Fibroblast of the aortic adventitia (primary cell): ENCODE data around the gene TXNRD2. TPM values are rescaled to one million over a fixed set of nuclear protein-coding genes. Genes with fewer than 3 reads are reported as not detected.
"Not testable (repeated sequence)": the region's sequence is repeated elsewhere in the genome, so short reads cannot be mapped to it uniquely, and the experiment has no call there.

Experiments used
- DNase-seq: peaks from one replicate; pipeline ENCODE4 v3.0.0-alpha.2; 2010; ENCODE audit warnings: low read depth
- H3K4me3 ChIP-seq: 2 replicates; pipeline ENCODE4 v1.5.1; 2011; ENCODE audit warnings: low read depth, mild to moderate bottlenecking, control low read depth, low read length, moderate library complexity
- CTCF ChIP-seq: IDR thresholded peaks from 2 replicates; pipeline ENCODE4 v1.5.1; 2011; ENCODE audit warnings: mild to moderate bottlenecking, low read length, control low read depth, inconsistent platforms; ENCODE audit not compliant: insufficient read depth
- total RNA-seq: library from RNA; depleted of rRNA; stranded (reverse); fragments of >200 nt; gene quantifications from 2 replicates; pipeline ENCODE4 v1.2.3, GENCODE V29; 2012; ENCODE audit warnings: low replicate concordance

TXNRD2 gene
- total RNA-seq, 1 donor = 16.4 TPM

- no peak for TF ChIP-seq CTCF
- peak; percentile 42 for DNase-seq
- no peak overlapping the region for H3K4me3 ChIP-seq
Measured at GRCh38 chr22:19832476-19833108, 109.0 kb downstream of the TXNRD2 start.

GRCh38 chr22:19831979-19832378 lies 109.6 kb downstream of the TXNRD2 start:
- DNase-seq, H3K4me3 ChIP-seq: not testable (repeated sequence)

GRCh38 chr22:19831016-19831415 lies 110.6 kb downstream of the TXNRD2 start:
- no peak for TF ChIP-seq CTCF
- H3K4me3 ChIP-seq = no peak overlapping the region
- DNase-seq = no peak

- TF ChIP-seq CTCF = no peak
Measured at GRCh38 chr22:19828035-19828401, 113.6 kb downstream of the TXNRD2 start.

GRCh38 chr22:19827341-19828034 lies 114.1 kb downstream of the TXNRD2 start:
- no peak for DNase-seq
- no peak overlapping the region for H3K4me3 ChIP-seq
- TF ChIP-seq CTCF = no peak

More at GRCh38 chr22:19828035-19828401, 113.6 kb downstream of the TXNRD2 start:
- no peak for DNase-seq
- H3K4me3 ChIP-seq = no peak overlapping the region

GRCh38 chr22:19826619-19826950 lies 115.0 kb downstream of the TXNRD2 start:
- no peak for DNase-seq
- H3K4me3 ChIP-seq = no peak overlapping the region
- TF ChIP-seq CTCF = no peak

- H3K4me3 ChIP-seq = no peak overlapping the region
- TF ChIP-seq CTCF = no peak
- no peak for DNase-seq
Measured at GRCh38 chr22:19825904-19826618, 115.6 kb downstream of the TXNRD2 start.

Other genes with a start within 250 kb of the TXNRD2 start
- 18.4 and 62.3 TPM in 2 replicates for gene SEPTIN5, start 227.3 kb downstream of the TXNRD2 start, total RNA-seq
- 2.1 and 20.1 TPM in 2 replicates for gene GP1BB, start 218.3 kb downstream of the TXNRD2 start, total RNA-seq
- gene TBX1, start 181.0 kb downstream of the TXNRD2 start, total RNA-seq = 2.8 TPM in 1 of 2 replicates, not detected in the other
- gene GNB1L, start 86.9 kb downstream of the TXNRD2 start, total RNA-seq = 4.0 and 5.2 TPM in 2 replicates
- 5.9 and 10.8 TPM in 2 replicates for gene RTL10, start 86.9 kb downstream of the TXNRD2 start, total RNA-seq
- gene COMT, start within 50 bp of the TXNRD2 start, total RNA-seq = 120 and 151 TPM in 2 replicates
- gene ARVCF, start 75.0 kb upstream of the TXNRD2 start, total RNA-seq = 9.7 and 12.9 TPM in 2 replicates
- gene TANGO2, start 79.3 kb upstream of the TXNRD2 start, total RNA-seq = 25.7 and 41.7 TPM in 2 replicates
- 22.0 and 29.0 TPM in 2 replicates for gene DGCR8, start 138.4 kb upstream of the TXNRD2 start, total RNA-seq
- gene RANBP1, start 174.3 kb upstream of the TXNRD2 start, total RNA-seq = 160 and 191 TPM in 2 replicates
- 18.4 and 28.7 TPM in 2 replicates for gene TRMT2A, start 175.4 kb upstream of the TXNRD2 start, total RNA-seq
- gene ZDHHC8, start 190.0 kb upstream of the TXNRD2 start, total RNA-seq = 8.7 and 12.7 TPM in 2 replicates
- gene CCDC188, start 209.2 kb upstream of the TXNRD2 start, total RNA-seq = 0.45 TPM in 1 of 2 replicates, not detected in the other